Uterus (tissue), 2 donors: ENCODE measurements around the gene NDUFAF5.

Experiments
- POLR2A ChIP-seq, 2 donors: fragments of 450-650 bp; IDR thresholded peaks; one replicate each; pipeline ENCODE4 v1.6.1; 2016; ENCODE audit warnings: antibody characterized with exemption in 2 of 2, mild to moderate bottlenecking in 1 of 2, moderate library complexity in 1 of 2
- TF ChIP-seq, protein P1 (sequence below), 4 experiments: fragments of 200-600 bp in 2 of 4; fragments of 450-650 bp in 2 of 4; sonication (generic) in 2 of 4; IDR thresholded peaks; one replicate each; pipeline ENCODE4 v1.5.1; 2016 to 2019; ENCODE audit warnings: antibody characterized with exemption in 4 of 4, mild to moderate bottlenecking in 2 of 4, moderate library complexity in 1 of 4

DNA sequence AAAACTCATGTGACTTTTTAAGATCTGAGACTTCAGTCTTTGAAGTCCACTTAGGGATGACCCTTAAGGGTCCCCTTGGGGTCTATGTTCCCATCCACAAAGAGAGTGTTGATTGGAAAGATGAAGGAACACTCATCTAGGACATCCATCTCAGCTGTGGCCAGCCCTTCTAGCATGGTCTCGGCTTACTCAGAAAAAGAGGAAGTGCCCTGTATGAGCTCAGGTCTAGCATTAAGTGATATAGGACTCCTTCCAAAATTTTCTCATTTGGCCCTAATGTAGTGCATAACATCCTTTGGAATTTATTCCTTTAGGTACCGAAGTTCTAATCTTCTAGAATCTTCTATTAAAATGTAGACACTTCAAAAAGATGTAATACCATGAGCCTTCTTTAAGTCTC is 77.4 kb downstream of the NDUFAF5 start:
- TF ChIP-seq POLR2A (IDR thresholded peaks at IDR 0.05): no peak
- TF ChIP-seq, protein P1, sequence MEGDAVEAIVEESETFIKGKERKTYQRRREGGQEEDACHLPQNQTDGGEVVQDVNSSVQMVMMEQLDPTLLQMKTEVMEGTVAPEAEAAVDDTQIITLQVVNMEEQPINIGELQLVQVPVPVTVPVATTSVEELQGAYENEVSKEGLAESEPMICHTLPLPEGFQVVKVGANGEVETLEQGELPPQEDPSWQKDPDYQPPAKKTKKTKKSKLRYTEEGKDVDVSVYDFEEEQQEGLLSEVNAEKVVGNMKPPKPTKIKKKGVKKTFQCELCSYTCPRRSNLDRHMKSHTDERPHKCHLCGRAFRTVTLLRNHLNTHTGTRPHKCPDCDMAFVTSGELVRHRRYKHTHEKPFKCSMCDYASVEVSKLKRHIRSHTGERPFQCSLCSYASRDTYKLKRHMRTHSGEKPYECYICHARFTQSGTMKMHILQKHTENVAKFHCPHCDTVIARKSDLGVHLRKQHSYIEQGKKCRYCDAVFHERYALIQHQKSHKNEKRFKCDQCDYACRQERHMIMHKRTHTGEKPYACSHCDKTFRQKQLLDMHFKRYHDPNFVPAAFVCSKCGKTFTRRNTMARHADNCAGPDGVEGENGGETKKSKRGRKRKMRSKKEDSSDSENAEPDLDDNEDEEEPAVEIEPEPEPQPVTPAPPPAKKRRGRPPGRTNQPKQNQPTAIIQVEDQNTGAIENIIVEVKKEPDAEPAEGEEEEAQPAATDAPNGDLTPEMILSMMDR (IDR thresholded peaks at IDR 0.05): no peak
